ENCODE data around the gene FAM229A.
A peak's percentile ranks its signal among the peaks of the same experiment; 100 is the strongest.
"Not testable (repeated sequence)": the region's sequence is repeated elsewhere in the genome, so short reads cannot be mapped to it uniquely, and the experiment has no call there.

Gene FAM229A

GRCh38 chr1:32377541-32378220, 15.4 kb upstream of the FAM229A start:
- DNase-seq (ENCODE audit: low spot score): no peak

DNA sequence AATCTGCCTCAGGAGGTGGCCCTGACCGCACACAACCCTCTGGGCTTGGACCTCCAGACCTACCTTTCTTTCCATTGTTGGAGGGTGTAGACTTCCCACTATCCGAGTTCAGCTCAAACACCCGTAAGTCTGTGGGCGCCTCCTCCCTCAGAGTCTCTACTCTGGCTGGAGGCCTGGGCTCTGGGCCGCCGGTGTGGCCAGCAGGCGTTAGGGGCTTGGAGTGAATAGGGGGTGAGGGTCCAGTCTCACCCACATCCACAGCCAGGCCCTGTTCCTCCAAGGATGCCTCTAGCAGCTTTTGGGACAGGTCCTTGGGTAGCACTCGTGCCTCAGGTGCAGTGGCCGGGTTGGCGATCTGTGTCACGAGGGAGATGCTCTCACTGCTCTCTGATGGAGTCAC, 13.9 kb upstream of the FAM229A start:
- no peak for DNase-seq (ENCODE audit: low spot score)

DNA sequence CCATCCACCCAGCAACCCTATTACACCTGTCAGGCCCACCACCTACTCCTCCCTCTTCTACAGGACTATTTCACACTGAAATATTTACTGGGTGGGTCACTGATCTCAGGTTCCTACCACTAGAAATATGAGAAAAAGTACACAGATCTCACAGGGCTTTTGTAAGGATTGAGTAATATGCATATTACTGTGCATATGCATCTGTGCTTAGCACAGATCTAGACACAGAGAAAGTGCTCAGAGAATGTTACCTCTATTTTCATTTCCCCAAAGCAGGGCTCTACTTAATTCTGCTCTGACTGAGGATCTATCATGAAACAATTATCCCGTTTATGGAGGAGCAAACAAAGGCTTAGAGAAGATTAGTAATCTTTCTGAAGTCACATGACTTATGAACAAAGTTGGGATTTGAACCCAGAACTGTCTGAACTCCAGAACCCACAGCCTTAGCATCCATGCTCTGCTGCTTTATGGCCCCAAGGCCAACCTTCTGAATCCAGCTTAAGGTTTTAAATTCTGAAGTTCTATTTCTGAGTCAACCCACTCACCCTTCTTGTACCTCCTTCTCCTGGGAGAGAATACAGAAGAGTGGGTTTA, 11.8 kb upstream of the FAM229A start:
- DNase-seq (ENCODE audit: low spot score): no peak

GRCh38 chr1:32372149-32372756, 10.0 kb upstream of the FAM229A start:
- no peak for DNase-seq (ENCODE audit: low spot score)

DNA sequence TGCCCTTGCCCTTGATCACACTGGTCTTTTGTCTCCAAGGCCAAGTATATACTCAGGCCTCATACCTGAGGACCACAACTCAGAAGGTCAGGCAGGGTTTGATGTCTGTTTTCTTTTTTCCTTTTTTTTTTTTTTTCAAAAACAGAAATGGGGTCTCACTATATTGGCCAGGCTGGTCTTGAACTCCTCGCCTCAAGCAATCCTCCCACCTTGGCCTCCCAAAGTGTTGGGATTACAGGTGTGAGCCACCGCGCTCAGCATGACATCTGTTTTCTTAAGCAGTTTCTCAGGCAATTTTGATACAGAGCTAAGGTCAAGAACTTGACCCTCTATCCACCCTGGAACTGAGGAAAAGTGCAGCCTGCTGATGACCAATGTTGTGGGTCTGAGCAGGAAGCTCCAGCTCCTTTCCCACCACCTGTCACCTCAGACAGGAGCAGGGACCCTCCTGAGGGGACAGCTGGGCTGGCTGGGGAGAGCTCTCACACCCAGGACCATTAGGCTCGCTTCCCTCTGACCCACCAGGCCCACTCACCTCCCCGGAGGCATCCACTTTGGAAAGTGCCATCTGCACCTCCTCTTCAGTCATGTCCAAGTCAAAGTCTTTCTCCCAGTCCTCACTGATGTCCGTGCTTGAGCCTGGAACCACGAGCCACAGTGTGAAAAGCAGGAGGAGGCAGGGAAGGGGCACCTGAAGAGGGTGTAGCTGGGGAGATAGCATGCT, 5.8 kb upstream of the FAM229A start:
- DNase-seq (ENCODE audit: low spot score): no peak

GRCh38 chr1:32365445-32365844, 3.2 kb upstream of the FAM229A start:
- DNase-seq (ENCODE audit: low spot score): no peak

DNA sequence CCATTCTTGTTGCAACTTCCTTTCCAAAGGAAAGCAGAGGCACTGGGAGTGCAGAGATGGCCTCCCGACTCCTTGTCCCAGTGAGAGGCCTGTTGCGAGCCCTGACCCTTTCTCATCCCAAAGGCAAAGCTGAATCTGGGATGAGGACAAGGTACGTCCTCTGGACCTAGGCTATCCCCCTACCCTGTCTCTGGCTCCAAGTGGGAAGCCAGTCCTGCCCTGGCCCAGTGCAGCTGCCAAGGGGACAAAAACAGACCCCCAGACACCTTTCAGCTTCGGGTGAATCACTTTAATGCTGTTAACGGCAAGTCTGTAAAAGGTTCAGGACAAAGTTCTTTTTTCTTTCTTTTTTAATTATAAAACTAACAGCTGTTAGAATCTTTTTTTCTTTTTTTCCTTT, 2.6 kb upstream of the FAM229A start:
- no peak for DNase-seq (ENCODE audit: low spot score)

DNA sequence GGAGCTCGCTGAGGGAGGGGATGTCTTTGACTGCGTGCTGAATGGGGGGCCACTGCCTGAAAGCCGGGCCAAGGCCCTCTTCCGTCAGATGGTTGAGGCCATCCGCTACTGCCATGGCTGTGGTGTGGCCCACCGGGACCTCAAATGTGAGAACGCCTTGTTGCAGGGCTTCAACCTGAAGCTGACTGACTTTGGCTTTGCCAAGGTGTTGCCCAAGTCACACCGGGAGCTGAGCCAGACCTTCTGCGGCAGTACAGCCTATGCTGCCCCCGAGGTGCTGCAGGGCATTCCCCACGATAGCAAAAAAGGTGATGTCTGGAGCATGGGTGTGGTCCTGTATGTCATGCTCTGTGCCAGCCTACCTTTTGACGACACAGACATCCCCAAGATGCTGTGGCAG, 1.4 kb upstream of the FAM229A start:
- DNase-seq (ENCODE audit: low spot score): no peak

- no peak for DNase-seq (ENCODE audit: low spot score)
Measured at GRCh38 chr1:32361674-32362473, 411 bp downstream of the FAM229A start.

DNA sequence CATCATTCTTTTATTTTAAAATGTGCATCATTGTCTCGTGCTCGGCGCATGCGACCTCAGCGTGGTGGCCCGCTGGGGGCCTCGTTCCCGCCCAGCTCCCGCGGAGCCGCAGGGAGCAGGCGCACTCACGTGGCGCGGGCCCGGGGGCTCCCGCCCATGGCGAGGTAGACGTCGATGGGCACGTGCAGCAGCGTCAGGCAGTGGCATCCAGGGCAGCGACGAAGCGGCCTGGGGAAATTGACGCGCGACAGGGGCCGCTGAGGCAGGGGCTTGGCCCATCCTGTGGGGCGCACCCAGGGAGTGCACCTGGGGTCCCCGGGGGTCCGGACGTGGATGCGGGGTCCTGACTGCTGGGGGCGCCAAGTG, 994 bp downstream of the FAM229A start:
- no peak for DNase-seq (ENCODE audit: low spot score)

- DNase-seq (ENCODE audit: low spot score): no peak
Measured at GRCh38 chr1:32358435-32358834, 3.9 kb downstream of the FAM229A start.

DNA sequence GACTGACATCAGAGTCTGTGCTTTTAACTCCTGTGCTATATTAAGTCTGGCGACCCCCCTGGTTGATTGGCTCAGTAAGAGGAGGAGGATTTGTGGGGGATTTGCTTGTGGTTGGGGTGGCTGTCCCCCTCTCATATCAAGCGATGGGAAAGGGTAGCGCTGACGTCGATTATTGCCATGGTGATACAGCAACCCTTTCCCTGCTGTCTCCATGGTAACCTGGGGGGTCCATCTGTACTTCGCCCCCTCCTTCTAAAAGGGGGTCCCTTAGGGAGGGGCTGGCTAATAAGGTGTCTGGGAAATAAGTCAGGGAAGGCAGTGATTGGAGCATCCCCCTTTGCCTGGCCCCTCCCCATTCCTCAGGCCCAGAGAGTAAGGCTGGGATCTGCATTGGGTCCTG, 4.7 kb downstream of the FAM229A start:
- DNase-seq (ENCODE audit: low spot score): no peak

DNA sequence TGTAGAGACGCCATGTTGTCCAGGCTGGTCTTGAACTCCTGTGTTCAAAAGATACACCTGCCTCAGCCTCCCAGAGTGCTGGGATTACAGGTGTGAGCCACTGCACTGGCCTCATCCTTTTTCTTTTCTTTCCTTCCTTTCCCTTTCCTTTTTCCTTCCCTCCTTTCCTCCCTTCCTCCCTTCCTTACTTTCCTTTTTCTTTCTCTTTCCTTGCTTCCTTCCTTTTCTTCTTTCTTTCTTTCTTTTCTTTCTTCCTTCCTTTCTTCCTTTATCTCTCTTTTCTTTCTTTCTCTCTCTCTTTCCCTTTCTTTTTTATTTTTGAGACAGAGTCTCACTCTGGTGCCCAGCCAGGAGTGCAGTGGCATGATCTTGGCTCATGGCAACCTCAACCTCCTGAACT, 5.8 kb downstream of the FAM229A start:
- no peak for DNase-seq (ENCODE audit: low spot score)

- DNase-seq (ENCODE audit: low spot score): not testable (repeated sequence)
Measured at GRCh38 chr1:32355778-32356177, 6.5 kb downstream of the FAM229A start.

- DNase-seq (ENCODE audit: low spot score): no peak
Measured at GRCh38 chr1:32353886-32354570, 8.3 kb downstream of the FAM229A start.

DNA sequence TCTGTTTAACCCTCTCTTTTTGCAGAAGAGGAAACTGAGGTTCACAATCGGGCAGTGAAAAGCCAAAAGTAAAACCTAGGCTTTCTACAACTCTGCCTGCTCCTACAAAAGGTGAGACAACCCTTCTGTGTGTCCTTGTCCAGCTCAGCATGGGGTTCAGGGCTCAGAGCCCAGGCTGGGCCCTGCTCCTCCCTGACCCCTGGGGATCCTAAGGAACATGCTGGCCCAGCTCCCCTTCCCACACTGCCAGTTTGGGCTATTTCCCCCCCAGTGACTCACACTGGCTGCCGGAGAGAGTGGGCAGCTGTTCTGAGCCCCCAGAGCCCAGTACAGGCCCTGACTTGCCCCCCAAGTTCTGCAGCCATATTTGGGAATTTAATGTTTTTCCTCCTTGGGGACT, 8.9 kb downstream of the FAM229A start:
- no peak for DNase-seq (ENCODE audit: low spot score)

DNA sequence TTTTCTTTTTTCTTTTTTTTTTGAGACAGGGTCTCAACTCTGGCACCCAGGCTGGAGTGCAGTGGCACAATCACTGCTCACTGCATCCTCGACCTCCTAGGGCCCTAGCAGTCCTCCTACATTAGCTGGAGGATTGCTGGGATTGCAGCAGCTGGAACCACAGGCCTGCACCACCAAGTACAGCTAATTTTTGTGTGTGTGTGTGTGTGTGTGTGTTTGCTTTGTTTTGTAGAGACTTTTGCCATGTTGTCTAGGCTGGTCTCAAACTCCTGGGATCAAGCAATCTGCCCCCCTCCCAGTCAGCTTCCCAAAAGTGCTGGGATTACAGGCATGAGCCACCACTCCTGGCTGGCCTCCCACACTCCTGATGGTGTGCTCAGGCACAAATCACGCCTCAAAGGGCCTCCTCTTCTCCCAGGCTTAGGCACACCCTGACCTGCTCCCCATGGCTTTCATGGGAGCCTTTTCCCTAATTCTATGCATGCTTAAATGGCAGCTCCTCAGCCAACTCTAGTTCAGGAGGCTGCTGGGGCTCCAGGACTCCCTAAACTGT, 9.4 kb downstream of the FAM229A start:
- DNase-seq (ENCODE audit: low spot score): no peak

- DNase-seq (ENCODE audit: low spot score): no peak
Measured at GRCh38 chr1:32352239-32352745, 10.0 kb downstream of the FAM229A start.

DNA sequence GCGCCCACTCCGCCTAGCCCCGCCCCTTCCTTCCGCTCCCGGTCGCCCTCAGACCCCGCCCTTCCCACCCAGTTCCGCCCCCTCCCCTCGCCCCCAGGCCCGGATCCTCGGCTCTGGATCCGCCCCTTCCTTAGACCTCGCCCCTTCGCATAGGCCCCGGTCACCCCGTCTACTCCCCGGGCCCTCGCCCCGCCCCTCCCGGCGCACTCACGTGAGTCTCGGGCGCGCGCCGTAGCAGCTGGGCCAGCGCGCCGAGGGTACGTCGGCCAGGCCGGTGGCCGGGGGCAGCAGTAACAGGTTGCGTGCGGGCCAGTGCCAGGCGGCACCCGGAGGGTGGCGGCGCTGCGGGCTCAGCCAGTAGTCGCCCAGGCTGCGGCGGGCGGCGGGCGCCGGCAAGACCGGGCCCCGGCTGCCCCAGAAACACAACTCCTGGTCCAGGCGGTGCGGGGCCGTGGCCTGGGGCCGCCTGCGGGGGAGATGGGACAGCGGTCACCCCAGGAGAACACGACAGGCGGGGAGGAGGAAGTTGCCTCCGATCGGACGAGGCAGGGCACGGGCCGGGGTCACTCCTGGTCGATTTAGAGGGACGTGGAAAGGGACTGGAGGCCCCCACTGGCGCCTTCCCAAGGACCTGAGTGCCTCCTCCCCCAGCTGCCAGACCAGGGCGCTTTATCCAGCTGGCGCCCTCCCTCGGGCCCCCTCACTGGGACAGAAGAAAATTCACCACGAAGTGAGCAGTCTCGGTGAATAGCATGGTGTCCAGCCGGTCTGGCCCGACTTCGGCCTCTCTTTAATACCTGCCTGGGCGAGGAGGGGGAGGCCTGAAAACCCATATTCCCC, 10.7 kb downstream of the FAM229A start:
- peak; percentile 89 for DNase-seq (ENCODE audit: low spot score)

- peak; percentile 64 for DNase-seq (ENCODE audit: low spot score)
Measured at GRCh38 chr1:32350785-32351398, 11.4 kb downstream of the FAM229A start.

All from COLO829 (cell line).